HK-2 (cell line): ENCODE data around the gene FGFR2.
"Not testable (repeated sequence)": the region's sequence is repeated elsewhere in the genome, so short reads cannot be mapped to it uniquely, and the experiment has no call there.

Experiments used
- DNase-seq: peaks from one replicate; pipeline ENCODE4 v3.0.0-alpha.2; 2018; ENCODE audit not compliant: unreplicated experiment

Gene FGFR2

GRCh38 chr10:121590772-121591171 is 7.5 kb downstream of the FGFR2 start:
- DNase-seq, result no peak

- DNase-seq, result no peak
Measured at GRCh38 chr10:121589553-121589952, 8.7 kb downstream of the FGFR2 start.

DNA sequence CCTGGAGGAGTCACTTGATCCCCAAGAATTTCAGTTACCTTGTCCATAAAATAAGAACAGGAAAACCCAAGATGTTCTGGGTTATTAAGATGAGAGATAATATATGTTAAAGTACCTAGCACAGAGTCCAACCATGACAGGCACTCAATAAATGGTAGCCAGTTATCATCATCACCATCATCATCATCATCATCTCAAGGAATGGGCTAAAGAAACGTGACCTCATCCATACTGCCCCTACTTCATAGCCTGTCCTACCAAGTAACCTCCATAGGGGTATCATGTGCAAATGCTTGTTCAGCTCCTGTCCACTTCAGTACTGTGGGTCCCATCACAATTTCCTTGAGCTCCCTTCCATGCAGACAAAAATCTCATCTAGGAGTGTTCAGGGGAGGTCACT is 14.4 kb downstream of the FGFR2 start:
- no peak for DNase-seq

DNA sequence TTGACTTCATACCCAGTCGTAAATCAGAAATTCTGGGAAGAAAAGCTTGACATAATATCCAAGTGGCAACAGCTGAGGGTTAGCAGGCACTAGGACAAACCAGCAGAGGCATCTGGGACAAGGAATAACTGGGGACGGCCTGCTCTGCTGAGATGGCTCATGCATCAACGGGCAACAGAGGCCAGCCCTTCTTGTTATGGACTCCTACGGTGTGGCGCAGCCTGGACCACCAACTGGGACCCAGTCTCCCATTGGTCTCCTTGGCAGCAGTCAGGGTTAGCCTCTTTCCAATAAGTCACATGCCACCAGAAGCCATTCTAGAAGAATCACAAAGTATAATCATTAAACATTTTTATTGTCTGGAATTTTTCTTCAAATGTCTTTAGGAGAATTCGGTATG is 15.0 kb downstream of the FGFR2 start:
- no peak for DNase-seq

GRCh38 chr10:121580276-121581116 is 17.7 kb downstream of the FGFR2 start:
- DNase-seq, result no peak

- peak; percentile 32 for DNase-seq
Measured at GRCh38 chr10:121579656-121580055, 18.6 kb downstream of the FGFR2 start.

- no peak for DNase-seq
Measured at GRCh38 chr10:121578965-121579364, 19.3 kb downstream of the FGFR2 start.

DNA sequence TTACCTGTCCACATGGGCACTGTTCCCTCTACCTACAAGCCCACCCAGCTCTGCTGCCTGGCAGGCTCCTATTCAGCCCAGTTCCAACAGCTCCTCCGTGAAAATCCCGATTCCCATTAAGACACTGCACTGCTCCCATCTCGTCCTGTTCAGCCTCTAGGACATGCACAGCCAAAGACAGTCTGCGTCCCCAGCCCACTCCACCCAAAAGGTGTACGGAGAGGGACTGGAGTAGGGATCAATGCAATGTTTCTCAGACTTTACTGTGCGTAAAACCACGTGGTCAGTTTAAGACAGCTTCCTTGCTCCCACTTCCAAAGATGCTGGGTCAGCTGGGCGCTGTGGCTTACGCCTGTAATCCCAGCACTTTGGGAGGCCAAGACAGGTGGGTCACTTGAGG is 19.9 kb downstream of the FGFR2 start:
- DNase-seq, result no peak

GRCh38 chr10:121577568-121577967 is 20.7 kb downstream of the FGFR2 start:
- no peak for DNase-seq

DNA sequence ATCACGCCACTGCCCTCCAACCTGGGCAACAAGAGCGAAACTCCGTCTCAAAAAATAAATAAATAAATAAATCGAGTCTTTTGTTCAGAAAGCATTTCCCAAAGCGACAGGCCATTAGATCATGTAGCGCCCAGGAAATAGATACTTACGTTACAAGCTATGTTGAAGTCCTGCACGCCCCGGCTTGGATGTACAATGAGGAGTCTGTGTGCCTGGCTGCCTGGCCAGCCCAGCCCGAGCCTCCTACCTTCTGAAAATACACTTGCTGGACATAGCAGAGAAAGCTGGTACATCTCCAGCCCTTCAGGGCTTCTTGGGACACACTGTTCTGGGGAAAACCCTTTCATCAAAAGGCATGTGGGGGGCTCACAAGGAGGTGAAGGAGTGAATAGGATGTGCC is 22.1 kb downstream of the FGFR2 start:
- DNase-seq, result no peak

- no peak for DNase-seq
Measured at GRCh38 chr10:121574519-121575166, 23.6 kb downstream of the FGFR2 start.

GRCh38 chr10:121573538-121573941 is 24.7 kb downstream of the FGFR2 start:
- no peak for DNase-seq

- DNase-seq, result no peak
Measured at GRCh38 chr10:121572859-121573537, 25.2 kb downstream of the FGFR2 start.

- no peak for DNase-seq
Measured at GRCh38 chr10:121570315-121570714, 27.9 kb downstream of the FGFR2 start.

GRCh38 chr10:121568275-121568674 is 30.0 kb downstream of the FGFR2 start:
- no peak for DNase-seq

DNA sequence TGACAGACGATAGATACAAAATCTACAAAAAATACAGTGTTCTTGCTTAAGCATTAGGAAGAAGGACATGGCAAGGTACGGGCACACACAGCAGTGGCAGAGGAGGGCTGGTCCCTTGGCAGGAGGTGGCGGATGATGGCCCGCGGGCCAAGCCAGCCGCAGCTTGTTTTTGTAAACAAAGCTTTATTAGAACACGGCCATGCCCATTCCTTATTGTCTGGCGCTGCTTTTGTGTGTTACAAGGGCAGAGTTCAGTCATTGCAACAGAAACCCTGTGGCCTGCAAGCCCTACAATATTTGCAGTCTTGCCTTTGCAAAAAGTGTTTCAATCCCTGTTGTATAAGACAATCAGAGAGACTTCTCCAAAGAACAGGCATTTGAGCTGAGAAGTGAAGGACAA is 30.7 kb downstream of the FGFR2 start:
- DNase-seq, result no peak

DNA sequence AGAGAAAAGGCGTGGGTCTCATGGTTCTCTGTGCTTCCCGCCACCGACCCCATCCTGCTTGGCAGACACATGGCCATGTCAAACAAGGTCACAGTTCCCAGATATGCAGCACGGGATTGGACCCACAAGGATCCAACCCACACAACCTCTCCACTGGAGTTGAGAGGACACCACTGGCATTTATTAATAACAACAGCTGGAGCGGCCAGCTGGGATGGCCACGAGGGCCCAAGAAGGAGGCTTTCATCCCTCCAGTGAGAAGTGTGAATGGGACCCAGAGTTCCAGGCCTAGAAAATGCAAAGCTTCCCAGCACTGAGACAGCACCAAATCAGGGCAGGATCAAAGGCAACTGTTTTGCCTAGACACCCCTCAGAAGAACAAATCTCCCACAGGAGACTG is 31.5 kb downstream of the FGFR2 start:
- no peak for DNase-seq

GRCh38 chr10:121559326-121560026 is 38.8 kb downstream of the FGFR2 start:
- DNase-seq, result no peak

- no peak for DNase-seq
Measured at GRCh38 chr10:121558238-121558637, 40.0 kb downstream of the FGFR2 start.

DNA sequence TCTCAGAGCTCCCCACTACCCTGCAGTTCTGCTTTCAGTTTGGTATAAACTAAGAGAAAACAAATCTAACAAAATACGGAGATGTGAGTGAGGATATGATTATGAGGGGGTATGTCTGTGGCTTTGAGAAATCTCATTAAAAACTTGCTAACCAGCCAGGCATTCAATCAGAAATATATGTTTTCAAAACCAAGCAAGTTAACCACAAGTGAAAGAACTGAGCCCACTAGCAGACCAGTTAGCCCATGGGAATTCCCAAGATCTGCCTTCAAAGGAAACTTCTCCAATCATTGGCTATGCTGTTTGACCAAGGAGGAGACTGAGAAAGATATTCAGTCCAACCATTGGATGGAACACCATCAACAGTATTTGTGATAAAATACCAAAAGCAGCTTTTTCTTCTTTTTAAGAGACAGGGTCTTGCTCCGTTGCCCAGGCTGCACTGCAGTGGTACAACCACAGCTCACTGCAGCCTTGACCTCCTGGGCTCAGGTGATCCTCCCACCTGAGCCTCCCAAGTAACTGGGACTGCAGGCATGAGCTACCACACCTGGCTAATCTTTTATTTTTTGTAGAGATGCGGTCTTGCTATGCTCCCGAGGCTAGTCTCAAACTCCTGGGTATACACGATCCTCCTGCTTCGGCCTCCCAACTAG is 41.2 kb downstream of the FGFR2 start:
- DNase-seq, result no peak

GRCh38 chr10:121556455-121556854 is 41.8 kb downstream of the FGFR2 start:
- no peak for DNase-seq

- DNase-seq, result not testable (repeated sequence)
Measured at GRCh38 chr10:121554916-121555315, 43.3 kb downstream of the FGFR2 start.
